Panc1 (cell line): ENCODE measurements around the gene KAT8. TPM values are rescaled to one million over a fixed set of nuclear protein-coding genes. Genes with fewer than 3 reads are reported as not detected.
"Not testable (repeated sequence)": the region's sequence is repeated elsewhere in the genome, so short reads cannot be mapped to it uniquely, and the experiment has no call there.

Experiments
- ATAC-seq: fragments of 200-7000 bp; cut with Tn5 transposase; 2 replicates; pipeline ENCODE4 v1.9.1; 2020; ENCODE audit warnings: mild to moderate bottlenecking, moderate library complexity
- BruUV-seq: library from RNA; stranded (reverse); fragments of 400-500 nt; replicated peaks from 2 replicates; lab custom pipeline; 2021; lab: Mats Ljungman, UMichigan
- CTCF ChIA-PET: fragments of 300-600 bp; sonication (Branson Sonifier 250); formaldehyde crosslinking; loops from one replicate; lab custom pipeline; 2022; ENCODE audit warnings: antibody characterized with exemption; lab: Charles Lee
- POLR2A ChIA-PET: fragments of 300-600 bp; sonication (Branson Sonifier 250); formaldehyde crosslinking; loops from one replicate; lab custom pipeline; 2022; ENCODE audit warnings: antibody characterized with exemption; lab: Charles Lee
- DNase-seq: peaks from one replicate; pipeline ENCODE4 v3.0.0-alpha.2; 2010; ENCODE audit warnings: low read depth, low spot score
- H3K27ac ChIP-seq: 2 replicates; pipeline ENCODE4 v1.5.1; 2011; ENCODE audit warnings: mild to moderate bottlenecking, low read length, inconsistent platforms
- H3K27me3 ChIP-seq: fragments of 200-500 bp; sonication (Bioruptor generic); 2 replicates; pipeline ENCODE4 v1.6.0; 2014; ENCODE audit warnings: low read length, inconsistent platforms; ENCODE audit not compliant: control insufficient read depth, insufficient read depth
- H3K36me3 ChIP-seq: fragments of 200-500 bp; sonication (Bioruptor generic); 2 replicates; pipeline ENCODE4 v1.5.1; 2014; ENCODE audit warnings: inconsistent platforms, mild to moderate bottlenecking, low read length, moderate library complexity; ENCODE audit not compliant: control insufficient read depth, insufficient read depth
- H3K4me1 ChIP-seq: 2 replicates; pipeline ENCODE4 v1.5.1; 2011; ENCODE audit warnings: inconsistent platforms, mild to moderate bottlenecking, low read length, moderate library complexity; ENCODE audit not compliant: control insufficient read depth, insufficient read depth
- H3K4me3 ChIP-seq, 2 experiments: 2 replicates each; pipeline ENCODE4 v1.5.1; 2011 to 2012; ENCODE audit warnings: low read depth in 2 of 2, low read length in 2 of 2, mild to moderate bottlenecking in 2 of 2, inconsistent platforms in 1 of 2, moderate library complexity in 1 of 2
- H3K9me3 ChIP-seq: fragments of 200-500 bp; sonication (Bioruptor generic); 2 replicates; pipeline ENCODE4 v1.5.1; 2014; ENCODE audit warnings: low read depth, mild to moderate bottlenecking, inconsistent platforms, low read length, moderate library complexity; ENCODE audit not compliant: control insufficient read depth, insufficient read depth
- CTCF ChIP-seq: fragments of 450-650 bp; IDR thresholded peaks from 2 replicates; pipeline ENCODE4 v1.5.1; 2017; ENCODE audit warnings: mild to moderate bottlenecking
- POLR2AphosphoS5 ChIP-seq: IDR thresholded peaks from 2 replicates; pipeline ENCODE4 v1.6.1; 2012; ENCODE audit warnings: mild to moderate bottlenecking, low read depth, low read length, moderate library complexity
- REST ChIP-seq, 2 experiments: IDR thresholded peaks; 2 replicates each; pipeline ENCODE4 v1.6.1; 2011 to 2012; ENCODE audit warnings: low read depth in 2 of 2, control low read depth in 1 of 2, low read length in 1 of 2, mild to moderate bottlenecking in 1 of 2, moderate library complexity in 1 of 2; ENCODE audit not compliant: insufficient read depth in 1 of 2
- SIN3A ChIP-seq: IDR thresholded peaks from 2 replicates; pipeline ENCODE4 v1.6.1; 2012; ENCODE audit warnings: low read depth, mild to moderate bottlenecking, low read length, moderate library complexity, borderline replicate concordance; ENCODE audit not compliant: insufficient read depth
- TCF7L2 ChIP-seq: IDR thresholded peaks from 2 replicates; pipeline ENCODE4 v1.6.1; 2011; ENCODE audit warnings: mild to moderate bottlenecking, low read depth, low read length, inconsistent platforms
- in situ Hi-C: cut with HindIII; loops from 2 replicates; pipeline ENCODE4 v1.10.0; 2016; ENCODE audit warnings: low sequenced_read_pairs, low pct_unique_long_range_greater_than_20kb
- intact Hi-C: fragments of 100-400 bp; cut with micrococcal nuclease; formaldehyde crosslinking; loops from one replicate; pipeline ENCODE4 v1.10.0; 2022; ENCODE audit not compliant: unreplicated experiment
- total RNA-seq: library from RNA; stranded (reverse); gene quantifications from one replicate; pipeline ENCODE4 v1.2.1, GENCODE V29; 2021; ENCODE audit not compliant: unreplicated experiment

Gene KAT8
- total RNA-seq, 1 experiment from 2014 or later: 48.3 TPM

DNA sequence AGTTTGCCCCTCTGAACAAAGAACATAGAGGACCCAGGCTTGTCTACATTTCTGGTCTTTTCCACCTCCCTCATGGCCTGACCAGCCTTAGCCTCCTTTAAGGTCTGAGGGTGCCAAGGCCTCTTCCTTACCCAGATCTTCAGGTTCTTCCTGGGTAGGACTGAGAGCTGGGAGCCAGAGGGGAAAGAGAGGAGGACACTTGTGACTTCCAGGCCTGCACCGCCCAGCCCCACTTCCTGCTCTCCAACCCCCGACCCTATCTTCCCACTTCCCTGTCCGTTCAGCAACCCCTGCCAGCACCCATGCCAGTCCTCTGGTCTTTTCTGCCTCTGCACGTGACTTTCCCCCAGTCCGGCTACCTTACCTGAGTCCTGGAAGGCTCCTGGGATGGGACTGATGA is 31.9 kb downstream of the KAT8 start:
- POLR2A ChIA-PET: no interaction called here
- CTCF ChIA-PET: no interaction called here
- DNase-seq: no peak
- Histone ChIP-seq H3K4me3 (no peak overlapping the region), H3K9me3 (no peaks in the 10 kb centered on the region), H3K4me1 (no peaks in the 10 kb centered on the region), H3K36me3 (no peaks in the 10 kb centered on the region), H3K27me3 (no peaks in the 10 kb centered on the region), H3K27ac (no peak overlapping the region)
- no TSS peak for BruUV-seq
- no peak for TF ChIP-seq POLR2AphosphoS5
- TF ChIP-seq REST (IDR thresholded peaks at IDR 0.05; ENCODE audit: insufficient read depth in 1 of 2, low read depth in 2 of 2, low read length in 1 of 2): no peak
- no peak for TF ChIP-seq CTCF
- no peak for TF ChIP-seq SIN3A
- TF ChIP-seq TCF7L2: no peak
- in situ Hi-C loops (no loop called here), intact Hi-C loops (no loop called here)
- ATAC-seq: peak; percentile 31

- Histone ChIP-seq H3K9me3 (no peaks in the 10 kb centered on the region), H3K4me3 (no peak within 1 kb of the TSS), H3K27me3 (no peaks in the 10 kb centered on the region), H3K27ac (no peak within 1 kb of the TSS), H3K36me3 (no peaks in the 10 kb centered on the region), H3K4me1 (no peaks in the 10 kb centered on the region)
- DNase-seq: no peak
- TF ChIP-seq REST (IDR thresholded peaks at IDR 0.05; ENCODE audit: insufficient read depth in 1 of 2, low read depth in 2 of 2, low read length in 1 of 2) (no peak), TCF7L2 (no peak), CTCF (no peak), SIN3A (no peak), POLR2AphosphoS5 (no peak)
- POLR2A ChIA-PET: no interaction called here
- no peak for ATAC-seq
- intact Hi-C loops (no loop called here), in situ Hi-C loops (no loop called here)
- BruUV-seq: no TSS peak
- CTCF ChIA-PET: no interaction called here
These were observed 32.7 kb downstream of the KAT8 start, which contains the start of gene PRSS36 for GRCh38 chr16:31149894-31150890. Gene PRSS36 (minus strand): TSS chr16:31150066. CDS start chr16:31150035, 31 bp downstream.

- CTCF ChIA-PET, H3K36me3 ChIP-seq, H3K9me3 ChIP-seq, H3K27ac ChIP-seq, intact Hi-C loops, ATAC-seq, H3K4me3 ChIP-seq, in situ Hi-C loops, POLR2A ChIA-PET, H3K4me1 ChIP-seq, BruUV-seq, DNase-seq, H3K27me3 ChIP-seq: not testable (repeated sequence)
These were observed 33.5 kb downstream of the KAT8 start for GRCh38 chr16:31150976-31151375.
